WERI-Rb-1 (cell line): ENCODE results near the gene CTDNEP1.

Experiments
- DNase-seq: peaks from one replicate; pipeline ENCODE4 v3.0.0-alpha.2; 2020
- H3K27ac ChIP-seq: fragments of 250-450 bp; sonication (Bioruptor Pico); 2 replicates; pipeline ENCODE4 v1.5.1; 2020; ENCODE audit warnings: mild to moderate bottlenecking, moderate library complexity
- H3K27me3 ChIP-seq: fragments of 250-450 bp; sonication (Bioruptor Pico); 2 replicates; pipeline ENCODE4 v1.5.1; 2021; ENCODE audit warnings: mild to moderate bottlenecking, low read depth, moderate library complexity; ENCODE audit not compliant: insufficient read depth, severe bottlenecking
- H3K36me3 ChIP-seq: fragments of 250-450 bp; sonication (Bioruptor Pico); 2 replicates; pipeline ENCODE4 v1.5.1; 2020; ENCODE audit warnings: mild to moderate bottlenecking, moderate library complexity
- H3K4me3 ChIP-seq: 2 replicates; pipeline ENCODE4 v1.5.1; 2011; ENCODE audit warnings: low read depth, mild to moderate bottlenecking, control low read depth, low read length
- H3K9me3 ChIP-seq: fragments of 250-450 bp; sonication (Bioruptor Pico); 2 replicates; pipeline ENCODE4 v1.5.1; 2021; ENCODE audit warnings: mild to moderate bottlenecking, moderate library complexity; ENCODE audit not compliant: severe bottlenecking
- CTCF ChIP-seq: IDR thresholded peaks from 2 replicates; pipeline ENCODE4 v1.5.1; 2011; ENCODE audit warnings: low read depth, mild to moderate bottlenecking, control low read depth, inconsistent platforms, low read length

Gene CTDNEP1

GRCh38 chr17:7236808-7237207, 14.7 kb downstream of the CTDNEP1 start:
- Histone ChIP-seq H3K27me3 (no peaks in the 10 kb centered on the region), H3K4me3 (no peak overlapping the region), H3K9me3 (no peaks in the 10 kb centered on the region), H3K36me3 (peaks cover 61% of the 10 kb centered on the region), H3K27ac (peak overlapping the region; percentile 95; the same call in 1 of the 2 replicates)
- no peak for DNase-seq
- no peak for TF ChIP-seq CTCF

- no peak for TF ChIP-seq CTCF
- Histone ChIP-seq H3K9me3 (no peaks in the 10 kb centered on the region), H3K4me3 (no peak overlapping the region), H3K27ac (no peak overlapping the region), H3K27me3 (no peaks in the 10 kb centered on the region), H3K36me3 (peaks cover 59% of the 10 kb centered on the region)
- DNase-seq, result no peak
Measured at GRCh38 chr17:7235693-7236665, 15.6 kb downstream of the CTDNEP1 start.

- peak; percentile 97 for DNase-seq
- no peak for TF ChIP-seq CTCF
- Histone ChIP-seq H3K9me3 (no peaks in the 10 kb centered on the region), H3K27me3 (no peaks in the 10 kb centered on the region), H3K36me3 (peaks cover 63% of the 10 kb centered on the region), H3K27ac (peak within 1 kb of the TSS; percentile 96), H3K4me3 (peak within 1 kb of the TSS; percentile 92)
Measured at GRCh38 chr17:7234083-7234951, 17.2 kb downstream of the CTDNEP1 start, which contains the start of gene DVL2. Gene DVL2 (minus strand): TSS chr17:7234517. CDS start chr17:7234262, 255 bp downstream.

- Histone ChIP-seq H3K27ac (peak overlapping the region; percentile 96), H3K4me3 (peak overlapping the region; percentile 92), H3K36me3 (peaks cover 65% of the 10 kb centered on the region), H3K9me3 (no peaks in the 10 kb centered on the region), H3K27me3 (no peaks in the 10 kb centered on the region)
- TF ChIP-seq CTCF, result no peak
- DNase-seq, result peak; percentile 33
Measured at GRCh38 chr17:7233701-7234082, 17.8 kb downstream of the CTDNEP1 start.

GRCh38 chr17:7232114-7232513, 19.4 kb downstream of the CTDNEP1 start:
- Histone ChIP-seq H3K9me3 (no peaks in the 10 kb centered on the region), H3K36me3 (peaks cover 77% of the 10 kb centered on the region)

More at GRCh38 chr17:7232114-7232513, 19.4 kb downstream of the CTDNEP1 start:
- TF ChIP-seq CTCF, result no peak
- H3K27ac ChIP-seq, result no peak overlapping the region
- no peaks in the 10 kb centered on the region for H3K27me3 ChIP-seq
- no peak for DNase-seq
- peak overlapping the region; percentile 92; the same call in 1 of the 2 replicates for H3K4me3 ChIP-seq
